ENCODE measurements around the gene PAIP2.

Gene PAIP2

DNA sequence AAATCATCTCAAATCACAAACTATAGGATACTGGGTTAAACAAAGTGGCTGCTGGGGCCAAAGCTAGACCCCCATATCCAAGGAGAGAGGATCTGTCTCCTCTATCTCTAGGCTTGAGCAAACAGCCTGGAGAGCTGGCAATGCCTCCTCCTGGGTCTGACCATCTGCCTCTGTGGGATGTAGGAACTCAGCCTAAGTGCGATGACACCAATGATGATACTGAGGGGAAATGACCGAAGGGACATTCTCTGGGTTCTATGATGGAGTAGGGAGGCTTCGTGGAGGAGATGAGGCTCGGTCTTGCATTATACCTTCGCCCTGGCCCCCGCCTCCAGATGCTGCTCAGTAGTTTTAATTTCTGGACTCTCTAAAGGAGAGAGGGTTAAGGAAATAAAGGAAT is 71.5 kb downstream of the PAIP2 start:
- H3K27ac ChIP-seq = no peak overlapping the region
- no peak for TF ChIP-seq CTCF (conservative IDR thresholded peaks at IDR 0.05)

DNA sequence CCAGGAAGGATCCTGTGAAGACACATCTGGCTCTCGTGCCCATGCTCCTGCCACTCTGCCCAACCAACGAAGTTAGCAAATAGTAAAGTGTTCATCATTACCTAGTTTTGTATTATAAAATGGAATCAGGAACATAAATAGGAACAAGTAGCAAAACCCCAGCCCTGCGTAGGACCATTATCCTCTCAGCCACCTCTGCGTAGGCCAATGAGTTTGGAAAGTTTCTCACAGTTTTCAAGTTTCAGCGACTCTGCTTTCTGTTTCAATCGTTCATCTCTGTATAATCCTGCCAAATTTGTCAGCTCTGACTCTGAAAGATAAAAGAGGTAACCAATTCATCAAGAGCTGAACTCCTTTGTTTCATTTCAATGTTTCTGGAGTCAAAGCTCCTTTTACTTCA is 72.3 kb downstream of the PAIP2 start:
- H3K27ac ChIP-seq = no peak overlapping the region
- no peak for TF ChIP-seq CTCF (conservative IDR thresholded peaks at IDR 0.05)

DNA sequence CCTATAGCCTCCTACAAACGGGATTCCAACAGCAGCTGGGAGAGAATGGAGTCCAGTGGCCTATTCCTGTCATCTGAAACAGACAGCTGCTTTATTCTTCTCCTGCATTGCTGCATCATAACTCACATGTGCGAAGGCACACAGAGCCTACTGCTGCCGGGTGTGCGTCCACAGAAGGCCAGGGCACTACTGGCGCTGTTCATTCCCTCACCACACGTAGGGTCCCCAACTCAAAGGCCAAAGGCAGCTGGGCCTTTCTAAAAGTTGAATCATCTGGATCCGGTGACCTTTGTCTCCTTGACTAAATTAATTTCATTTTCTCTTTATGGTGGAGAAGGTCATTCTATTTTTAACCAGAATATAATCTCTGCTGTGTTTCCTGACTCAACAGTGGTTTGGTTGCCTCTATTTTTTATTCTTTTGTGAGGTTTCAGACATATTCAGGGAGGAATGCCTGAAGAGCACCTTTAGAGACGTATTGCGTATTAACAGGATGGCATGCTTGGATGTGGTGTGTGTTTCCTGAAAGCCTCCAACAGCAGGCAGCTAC is 73.0 kb downstream of the PAIP2 start:
- no peak overlapping the region for H3K27ac ChIP-seq
- TF ChIP-seq CTCF (conservative IDR thresholded peaks at IDR 0.05) = no peak

GRCh38 chr5:139415221-139415861 is 73.7 kb downstream of the PAIP2 start:
- H3K27ac ChIP-seq = no peak overlapping the region
- TF ChIP-seq CTCF (conservative IDR thresholded peaks at IDR 0.05) = no peak

DNA sequence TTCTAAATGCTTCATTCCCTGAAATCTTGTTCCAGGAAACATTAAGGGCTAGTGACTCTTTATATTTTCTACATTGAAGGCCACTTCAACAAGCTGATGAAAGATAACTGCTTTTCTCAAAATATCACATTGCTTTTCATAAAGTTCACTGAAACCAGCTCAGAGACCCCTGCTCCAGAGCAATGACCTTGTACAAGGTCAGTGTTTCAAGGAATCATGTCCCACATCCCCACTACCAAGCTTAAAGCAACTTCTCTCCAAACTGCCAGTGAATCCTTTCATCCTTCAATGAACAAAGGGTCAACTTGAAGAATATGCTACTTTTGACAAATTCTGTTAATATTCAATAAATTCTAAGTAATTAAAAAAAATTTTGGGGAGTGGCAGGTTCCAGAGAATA is 74.2 kb downstream of the PAIP2 start:
- TF ChIP-seq CTCF (conservative IDR thresholded peaks at IDR 0.05) = no peak

DNA sequence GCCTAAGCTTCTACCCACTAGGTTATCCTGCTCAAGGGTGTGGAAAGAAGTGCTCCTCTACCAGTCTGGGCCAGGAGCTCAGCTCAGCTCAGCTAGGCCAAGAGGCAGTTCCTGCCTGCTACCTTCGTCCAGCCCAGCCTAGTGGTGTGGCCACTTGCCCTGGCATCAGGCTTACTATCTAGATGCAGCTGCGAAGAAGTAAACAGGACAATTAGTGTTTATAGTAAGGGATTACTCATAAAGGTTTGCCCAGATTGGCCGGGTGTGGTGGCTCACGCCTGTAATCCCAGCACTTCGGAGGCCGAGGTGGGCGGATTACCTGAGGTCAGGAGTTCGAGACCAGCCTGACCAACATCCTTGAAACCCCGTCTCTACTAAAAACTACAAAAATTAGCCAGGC is 75.0 kb downstream of the PAIP2 start:
- no peak overlapping the region for H3K27ac ChIP-seq
- no peak for TF ChIP-seq CTCF (conservative IDR thresholded peaks at IDR 0.05)

More for the DNA sequence above, 74.2 kb downstream of the PAIP2 start:
- no peak overlapping the region for H3K27ac ChIP-seq

DNA sequence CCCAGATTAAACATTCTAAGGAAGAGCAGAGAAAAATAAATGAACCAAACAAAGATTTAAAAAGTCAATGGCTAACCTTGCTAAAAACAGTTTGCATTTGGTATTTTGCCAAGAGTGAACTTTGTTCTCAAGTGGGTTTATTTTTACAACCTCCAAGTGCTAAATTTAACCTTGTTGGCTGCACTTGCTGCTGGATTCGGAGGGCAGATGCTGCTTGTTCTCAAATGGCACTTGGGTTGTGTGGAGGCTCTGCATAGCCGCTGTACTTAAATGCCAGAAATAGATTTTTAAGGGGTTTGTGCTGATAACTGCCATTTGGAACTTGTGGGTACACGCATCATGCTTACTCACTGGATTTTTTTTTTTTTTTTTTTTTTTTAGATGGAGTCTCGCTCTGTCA is 75.6 kb downstream of the PAIP2 start:
- no peak for TF ChIP-seq CTCF (conservative IDR thresholded peaks at IDR 0.05)
- H3K27ac ChIP-seq = no peak overlapping the region
